ENCODE results near the gene TBL3. TPM values are rescaled to one million over a fixed set of nuclear protein-coding genes. Genes with fewer than 3 reads are reported as not detected.

TBL3 gene
- total RNA-seq, 1 experiment from 2014 or later, result 68.9 TPM

DNA sequence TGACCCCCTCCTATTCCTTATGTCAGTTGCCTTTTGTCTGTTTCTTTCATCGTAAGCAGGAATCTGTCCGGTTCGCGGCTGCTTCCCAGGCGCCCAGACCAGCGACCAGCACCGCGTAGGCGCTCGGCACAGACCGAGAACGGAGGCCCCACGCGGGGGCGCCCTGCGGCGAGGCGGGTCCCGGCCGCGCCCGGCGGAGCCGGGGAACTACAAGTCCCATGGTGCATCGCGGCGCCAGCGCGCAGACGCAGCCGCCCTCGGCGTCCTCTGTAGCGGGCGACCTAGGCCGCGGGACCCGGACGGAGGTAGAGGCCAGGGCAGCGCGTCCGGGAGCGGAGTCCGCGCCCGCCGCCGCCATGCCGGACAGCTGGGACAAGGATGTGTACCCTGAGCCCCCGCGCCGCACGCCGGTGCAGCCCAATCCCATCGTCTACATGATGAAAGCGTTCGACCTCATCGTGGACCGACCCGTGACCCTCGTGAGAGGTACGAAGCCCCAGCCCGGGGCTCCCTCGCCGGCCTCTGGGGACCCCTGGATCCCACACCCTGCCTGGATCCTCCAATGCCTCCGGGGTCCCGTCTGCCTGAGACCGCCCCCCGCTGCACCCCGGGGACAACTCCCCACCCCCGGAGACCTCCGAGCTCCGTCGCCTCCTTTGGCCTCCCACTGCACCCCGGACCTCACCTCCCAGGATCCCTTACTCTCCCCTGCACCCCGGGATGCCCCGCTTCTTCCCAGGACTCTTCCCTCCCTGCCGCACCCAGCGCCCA, 12.4 kb upstream of the TBL3 start, which contains the start of gene NDUFB10:
Gene NDUFB10 (plus strand): TSS at position 270 of the 771 bp plus-strand sequence. CDS start 87 bp downstream, at position 357.
- Histone ChIP-seq H3K9me2 (ENCODE audit: insufficient read depth) (no peaks in the 10 kb centered on the region), H4K20me1 (ENCODE audit: insufficient read depth) (peaks cover 11% of the 10 kb centered on the region; the same call in 1 of the 2 replicates), H3K9me3 (ENCODE audit: control insufficient read depth in 1 of 2, insufficient read depth in 1 of 2, low read depth in 1 of 2, low read length in 2 of 2) (no peaks in the 10 kb centered on the region), H3K27me3 (ENCODE audit: insufficient read depth, low read length) (no peaks in the 10 kb centered on the region), H2AFZ (ENCODE audit: low read depth, low read length, poor library complexity, severe bottlenecking) (peak within 1 kb of the TSS; percentile 82), H3K4me3 (replicated peaks in 1 of 2; ENCODE audit: low read depth in 1 of 2, low read length in 2 of 2) (peak within 1 kb of the TSS; percentile 81 to 89), H3K4me1 (ENCODE audit: control insufficient read depth in 1 of 2, insufficient read depth in 2 of 2, low read length in 2 of 2) (peaks cover 8 to 41% of the 10 kb centered on the region in 2 experiments), H3K9ac (ENCODE audit: low read length) (peak within 1 kb of the TSS; percentile 98), H3K79me2 (ENCODE audit: insufficient read depth, low read length) (peaks cover 48% of the 10 kb centered on the region), H3K27ac (ENCODE audit: low read depth, low read length) (peak within 1 kb of the TSS; percentile 88), H3K4me2 (ENCODE audit: low read length) (peak within 1 kb of the TSS; percentile 88), H3K36me3 (ENCODE audit: control insufficient read depth in 1 of 2, insufficient read depth in 2 of 2, low read length in 2 of 2) (peaks cover 6 to 20% of the 10 kb centered on the region in 2 experiments)
- ChIA-PET CTCF (no interaction called here), POLR2A (interaction anchor here (1.2 to 3.2 kb wide), 3 partner anchors 20 to 196 kb away, joined by 3 to 14 read pairs (median 7); partner anchors contain the start of gene TRAF7), RAD21 (ENCODE audit: low non-redundant PET in 1 of 2, low total read pairs in 2 of 2, uncharacterized antibody in 2 of 2, unreplicated experiment in 2 of 2) (no interaction called here)
- ATAC-seq (peak; percentile 64), DNase-seq (ENCODE audit: low read depth, low spot score) (peak; percentile 85)
- TF ChIP-seq EGR1 (IDR thresholded peaks at IDR 0.05; ENCODE audit: low read depth) (no peak), MAX (IDR thresholded peaks at IDR 0.05) (no peak), YY1 (IDR thresholded peaks at IDR 0.05; ENCODE audit: extremely low read depth, insufficient replicate concordance, low read depth, low read length) (peak; percentile 71), SRF (IDR thresholded peaks at IDR 0.05; ENCODE audit: low read depth) (no peak), REST (IDR thresholded peaks at IDR 0.05; ENCODE audit: low read depth) (no peak), ZNF274 (IDR thresholded peaks at IDR 0.05; ENCODE audit: low read depth, low read length) (no peak), TCF7L2 (IDR thresholded peaks at IDR 0.05; ENCODE audit: borderline replicate concordance, extremely low read depth, insufficient read depth, insufficient read length) (peak; percentile 69), POLR2A (IDR thresholded peaks at IDR 0.05; ENCODE audit: borderline replicate concordance, extremely low read depth, insufficient read depth, insufficient read length) (peak; percentile 89), POLR2AphosphoS5 (IDR thresholded peaks at IDR 0.05; ENCODE audit: low read depth, low read length) (peak; percentile 98), ZFX (IDR thresholded peaks at IDR 0.05) (peak; percentile 99)
- TF ChIP-seq, protein P1, sequence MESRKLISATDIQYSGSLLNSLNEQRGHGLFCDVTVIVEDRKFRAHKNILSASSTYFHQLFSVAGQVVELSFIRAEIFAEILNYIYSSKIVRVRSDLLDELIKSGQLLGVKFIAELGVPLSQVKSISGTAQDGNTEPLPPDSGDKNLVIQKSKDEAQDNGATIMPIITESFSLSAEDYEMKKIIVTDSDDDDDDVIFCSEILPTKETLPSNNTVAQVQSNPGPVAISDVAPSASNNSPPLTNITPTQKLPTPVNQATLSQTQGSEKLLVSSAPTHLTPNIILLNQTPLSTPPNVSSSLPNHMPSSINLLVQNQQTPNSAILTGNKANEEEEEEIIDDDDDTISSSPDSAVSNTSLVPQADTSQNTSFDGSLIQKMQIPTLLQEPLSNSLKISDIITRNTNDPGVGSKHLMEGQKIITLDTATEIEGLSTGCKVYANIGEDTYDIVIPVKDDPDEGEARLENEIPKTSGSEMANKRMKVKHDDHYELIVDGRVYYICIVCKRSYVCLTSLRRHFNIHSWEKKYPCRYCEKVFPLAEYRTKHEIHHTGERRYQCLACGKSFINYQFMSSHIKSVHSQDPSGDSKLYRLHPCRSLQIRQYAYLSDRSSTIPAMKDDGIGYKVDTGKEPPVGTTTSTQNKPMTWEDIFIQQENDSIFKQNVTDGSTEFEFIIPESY (IDR thresholded peaks at IDR 0.05; ENCODE audit: extremely low read depth, insufficient replicate concordance, low read length), result peak; percentile 71
- TF ChIP-seq, protein P2, sequence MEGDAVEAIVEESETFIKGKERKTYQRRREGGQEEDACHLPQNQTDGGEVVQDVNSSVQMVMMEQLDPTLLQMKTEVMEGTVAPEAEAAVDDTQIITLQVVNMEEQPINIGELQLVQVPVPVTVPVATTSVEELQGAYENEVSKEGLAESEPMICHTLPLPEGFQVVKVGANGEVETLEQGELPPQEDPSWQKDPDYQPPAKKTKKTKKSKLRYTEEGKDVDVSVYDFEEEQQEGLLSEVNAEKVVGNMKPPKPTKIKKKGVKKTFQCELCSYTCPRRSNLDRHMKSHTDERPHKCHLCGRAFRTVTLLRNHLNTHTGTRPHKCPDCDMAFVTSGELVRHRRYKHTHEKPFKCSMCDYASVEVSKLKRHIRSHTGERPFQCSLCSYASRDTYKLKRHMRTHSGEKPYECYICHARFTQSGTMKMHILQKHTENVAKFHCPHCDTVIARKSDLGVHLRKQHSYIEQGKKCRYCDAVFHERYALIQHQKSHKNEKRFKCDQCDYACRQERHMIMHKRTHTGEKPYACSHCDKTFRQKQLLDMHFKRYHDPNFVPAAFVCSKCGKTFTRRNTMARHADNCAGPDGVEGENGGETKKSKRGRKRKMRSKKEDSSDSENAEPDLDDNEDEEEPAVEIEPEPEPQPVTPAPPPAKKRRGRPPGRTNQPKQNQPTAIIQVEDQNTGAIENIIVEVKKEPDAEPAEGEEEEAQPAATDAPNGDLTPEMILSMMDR (IDR thresholded peaks at IDR 0.05 in 2 of 3, conservative IDR thresholded peaks at IDR 0.05 in 1 of 3; ENCODE audit: borderline replicate concordance in 1 of 3, insufficient read depth in 1 of 3, low read depth in 2 of 3, low read length in 2 of 3), result peak in 2 of 3 experiments; percentile 60 to 61; a peak in 4 of 6 replicates
- no TSS peak for BruUV-seq (replicated peaks)
- intact Hi-C loops (cut with micrococcal nuclease), result no loop called here

Measured in HCT116 (cell line).